K562 (cell line): ENCODE measurements around the gene DAB1. TPM values are rescaled to one million over a fixed set of nuclear protein-coding genes. Genes with fewer than 3 reads are reported as not detected.

Experiments used
- ATAC-seq: fragments of 200-7000 bp; cut with Tn5 transposase; 3 replicates; pipeline ENCODE4 v1.9.1; 2020; ENCODE audit warnings: moderate library complexity
- BruUV-seq: library from RNA; stranded (reverse); fragments of 400-500 nt; replicated peaks from 2 replicates; lab custom pipeline; 2021; lab: Mats Ljungman, UMichigan
- CTCF ChIA-PET: fragments of 300-600 bp; formaldehyde crosslinking; extraction: SDS; loops from one replicate; lab custom pipeline; 2021; ENCODE audit warnings: low intra/inter-chr PET ratio; lab: Yijun Ruan, JAX
- POLR2A ChIA-PET: fragments of 300-600, 350-650 bp; sonication (Branson Sonifier 250); formaldehyde crosslinking; extraction: SDS; loops from one replicate; lab custom pipeline; 2021; ENCODE audit warnings: antibody characterized with exemption, inconsistent platforms; lab: Yijun Ruan, JAX
- DNase-seq, 4 experiments: peaks; one replicate each; pipeline versions ENCODE4 v3.0.0 to v3.0.0-alpha.2; 2011 to 2018; ENCODE audit warnings: low spot score in 3 of 4, mixed read lengths in 3 of 4; ENCODE audit errors: extremely low read depth in 1 of 4
- FAIRE-seq: peaks from 2 replicates; lab custom pipeline; 2011; peaks lifted over from hg19 to GRCh38; lab: Jason Lieb, UNC
- H2AFZ ChIP-seq: 2 replicates; pipeline ENCODE4 v1.6.0; 2011; ENCODE audit warnings: low read depth, low read length, control low read depth, inconsistent platforms
- H3K27ac ChIP-seq: fragments of 200-600 bp; 3 replicates; pipeline ENCODE4 v1.8.0; 2011; ENCODE audit warnings: low read depth, mild to moderate bottlenecking, control low read depth, inconsistent platforms, low read length, moderate library complexity, mixed read lengths; ENCODE audit errors: extremely low read depth
- H3K27me3 ChIP-seq, 2 experiments: fragments of 300-600 bp in 1 of 2; 2 replicates in 1 of 2; 3 replicates in 1 of 2; pipeline versions ENCODE4 v1.6.0 to v1.8.0; 2011; ENCODE audit warnings: inconsistent platforms in 2 of 2, low read length in 2 of 2, mild to moderate bottlenecking in 1 of 2, mixed read lengths in 1 of 2, moderate library complexity in 1 of 2; ENCODE audit not compliant: control insufficient read depth in 2 of 2, insufficient read depth in 2 of 2
- H3K36me3 ChIP-seq: fragments of 300-600 bp; 3 replicates; pipeline ENCODE4 v1.8.0; 2011; ENCODE audit warnings: mild to moderate bottlenecking, low read length, inconsistent platforms; ENCODE audit not compliant: control insufficient read depth, insufficient read depth
- H3K4me1 ChIP-seq, 2 experiments: fragments of 200-600 bp in 1 of 2; replicated peaks in 1 of 2; 2 replicates in 1 of 2; 3 replicates in 1 of 2; pipeline versions ENCODE4 v1.5.1 to v1.8.0; 2011; ENCODE audit warnings: inconsistent platforms in 2 of 2, low read length in 2 of 2, mild to moderate bottlenecking in 1 of 2, mixed read lengths in 1 of 2, moderate library complexity in 1 of 2; ENCODE audit not compliant: control insufficient read depth in 2 of 2, insufficient read depth in 2 of 2
- H3K4me2 ChIP-seq: 2 replicates; pipeline ENCODE4 v1.6.1; 2011; ENCODE audit warnings: low read length, control low read depth, inconsistent platforms, mixed read lengths; ENCODE audit not compliant: insufficient read depth
- H3K4me3 ChIP-seq: fragments of 200-600 bp; sonication (generic), shearing (Covaris generic); 2 replicates; pipeline ENCODE4 v1.5.1; 2016; ENCODE audit warnings: control low read depth, inconsistent platforms
- H3K79me2 ChIP-seq: fragments of 200-600 bp; 3 replicates; pipeline ENCODE4 v1.8.0; 2011; ENCODE audit warnings: low read length, inconsistent platforms; ENCODE audit not compliant: control insufficient read depth, insufficient read depth
- H3K9ac ChIP-seq, 2 experiments: 2 replicates each; pipeline versions ENCODE4 v1.6.0 to v1.6.1; 2011; ENCODE audit warnings: low read depth in 2 of 2, low read length in 2 of 2, control low read depth in 1 of 2, inconsistent platforms in 1 of 2, mild to moderate bottlenecking in 1 of 2, mixed read lengths in 1 of 2; ENCODE audit not compliant: insufficient read depth in 1 of 2
- H3K9me1 ChIP-seq: one replicate; pipeline ENCODE4 v1.6.0; 2011; ENCODE audit warnings: inconsistent platforms, mild to moderate bottlenecking, low read length, moderate library complexity; ENCODE audit not compliant: control insufficient read depth, insufficient read depth
- H3K9me3 ChIP-seq: replicated peaks from 2 replicates; pipeline ENCODE4 v1.5.1; 2011; ENCODE audit warnings: low read depth, low read length, inconsistent platforms; ENCODE audit not compliant: control insufficient read depth, insufficient read depth
- H4K20me1 ChIP-seq: replicated peaks from 2 replicates; pipeline ENCODE4 v1.6.1; 2011; ENCODE audit warnings: low read length, inconsistent platforms, mixed read lengths; ENCODE audit not compliant: control insufficient read depth, insufficient read depth
- BRD9 ChIP-seq: fragments of 450-650 bp; IDR thresholded peaks from 2 replicates; pipeline ENCODE4 v1.6.1; 2018; ENCODE audit warnings: low read depth; ENCODE audit not compliant: partially characterized antibody
- EGR1 ChIP-seq: fragments of 450-650 bp; conservative IDR thresholded peaks from 2 replicates; pipeline ENCODE4 v1.6.1; 2017; ENCODE audit warnings: mild to moderate bottlenecking
- ETV1 ChIP-seq: fragments of 450-650 bp; conservative IDR thresholded peaks from 2 replicates; pipeline ENCODE4 v1.6.1; 2016; ENCODE audit warnings: missing genetic modification characterization, control low read depth, low read depth, missing compliant biosample characterization
- HMG20A ChIP-seq: fragments of 450-650 bp; formaldehyde crosslinking; conservative IDR thresholded peaks from 2 replicates; pipeline ENCODE4 v1.4.0; 2020; ENCODE audit warnings: mild to moderate bottlenecking, mixed read lengths
- NFXL1 ChIP-seq: fragments of 450-650 bp; formaldehyde crosslinking; IDR thresholded peaks from 2 replicates; pipeline ENCODE4 v1.4.0; 2021; ENCODE audit warnings: mild to moderate bottlenecking
- NRF1 ChIP-seq, 2 experiments: fragments of 450-650 bp; IDR thresholded peaks in 1 of 2; conservative IDR thresholded peaks in 1 of 2; 2 replicates each; pipeline ENCODE4 v1.6.1; 2014; ENCODE audit warnings: mild to moderate bottlenecking in 2 of 2
- PYGO2 ChIP-seq: fragments of 450-650 bp; IDR thresholded peaks from 2 replicates; pipeline ENCODE4 v1.6.1; 2016; ENCODE audit warnings: mild to moderate bottlenecking, missing genetic modification characterization, moderate library complexity, missing compliant biosample characterization
- SNRNP70 ChIP-seq: fragments of 200-400 bp; formaldehyde crosslinking; optimal IDR thresholded peaks from 2 replicates; pipeline ENCODE3; 2017; ENCODE audit warnings: low read depth, low read length
- SPI1 ChIP-seq: IDR thresholded peaks from 2 replicates; pipeline ENCODE4 v1.6.1; 2011; ENCODE audit warnings: low read depth, low read length, control low read depth, borderline replicate concordance
- SREBF2 ChIP-seq: sonication (generic); formaldehyde crosslinking; IDR thresholded peaks from 2 replicates; pipeline ENCODE4 v1.4.0; 2020; ENCODE audit warnings: mild to moderate bottlenecking, missing genetic modification reagents
- TAF15 ChIP-seq: fragments of 200-400 bp; formaldehyde crosslinking; IDR thresholded peaks from 2 replicates; pipeline ENCODE4 v1.6.1; 2017; ENCODE audit warnings: mild to moderate bottlenecking, low read depth, low read length, moderate library complexity
- ZNF316 ChIP-seq: fragments of 450-650 bp; IDR thresholded peaks from 2 replicates; pipeline ENCODE4 v1.6.1; 2016
- in situ Hi-C: fragments of 300-500 bp; cut with MboI; formaldehyde crosslinking; loops from 4 replicates; pipeline ENCODE4 v1.15.0; 2018; ENCODE audit warnings: inconsistent platforms, mixed read lengths
- intact Hi-C: fragments of 100-400 bp; cut with micrococcal nuclease; formaldehyde crosslinking; loops from 2 replicates; pipeline ENCODE4 v1.14.2; 2022
- polyA plus RNA-seq, 8 experiments: library from polyadenylated mRNA; depleted of rRNA in 4 of 8; stranded (reverse) in 5 of 8; unstranded in 3 of 8; fragments of >200 nt; fragmentation: Nextera tagmentation in 2 of 8; fragmentation: Illumina TruSeq in 1 of 8; extraction: Ambion mirVana in 2 of 8; extraction: Trizol in 1 of 8; gene quantifications; 2 replicates each; pipeline versions ENCODE4 v1.2.1 to v1.2.3, GENCODE V29; 2011 to 2014; ENCODE audit warnings: inconsistent platforms in 1 of 8, missing spikeins in 1 of 8
- total RNA-seq, 7 experiments: library from RNA; depleted of rRNA in 6 of 7; stranded (reverse); fragments of >200 nt in 6 of 7; fragmentation: Illumina TruSeq in 2 of 7; extraction: Trizol in 2 of 7; gene quantifications; 2 replicates each; pipeline versions ENCODE4 v1.2.1 to v1.2.3, GENCODE V29; 2011 to 2021; ENCODE audit warnings: low replicate concordance in 1 of 7
- TF ChIP-seq, protein P1 (sequence below), 2 experiments: fragments of 450-650 bp; formaldehyde crosslinking in 1 of 2; IDR thresholded peaks; 2 replicates each; pipeline versions ENCODE4 v1.4.0 to v1.6.1; 2014 to 2020; ENCODE audit warnings: mild to moderate bottlenecking in 2 of 2, borderline replicate concordance in 1 of 2, low read depth in 1 of 2

Gene DAB1
- total and polyA plus RNA-seq, 9 of the 15 experiments (the other 6 are each of a cell fraction or from before 2014, with no cell fraction given): not detected

DNA sequence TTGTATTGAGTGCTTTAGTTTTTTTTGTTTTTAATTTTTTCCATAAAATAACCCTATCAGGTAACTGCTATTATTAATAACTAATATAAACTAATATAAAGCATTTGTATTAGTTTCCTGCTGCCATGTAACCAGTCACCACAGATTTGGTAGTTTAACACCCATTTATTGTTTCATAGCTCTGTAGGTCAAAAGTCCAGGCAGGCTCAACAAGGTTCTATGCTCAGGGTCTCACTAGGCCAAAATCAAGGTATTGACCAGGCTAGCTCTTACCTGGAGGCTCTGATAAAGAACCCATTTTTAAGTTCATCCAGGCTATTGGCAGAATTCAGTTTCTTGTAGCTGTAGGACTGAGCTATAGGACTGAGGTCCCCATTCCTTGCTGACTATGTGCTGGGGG, 189.4 kb downstream of the DAB1 start:
- Histone ChIP-seq H2AFZ (no peak overlapping the region), H3K4me1 (peaks cover 0 to 18% of the 10 kb centered on the region in 2 experiments; a peak in 3 of 5 replicates), H3K4me2 (no peak overlapping the region), H3K36me3 (no peaks in the 10 kb centered on the region), H3K9me1 (no peaks in the 10 kb centered on the region), H4K20me1 (no peaks in the 10 kb centered on the region), H3K9me3 (no peaks in the 10 kb centered on the region), H3K27ac (no peak overlapping the region), H3K79me2 (no peaks in the 10 kb centered on the region), H3K4me3 (no peak overlapping the region), H3K27me3 (no peaks in the 10 kb centered on the region), H3K9ac (no peak overlapping the region)
- intact Hi-C loops (no loop called here), in situ Hi-C loops (no loop called here)
- POLR2A ChIA-PET: no interaction called here
- FAIRE-seq: no peak
- CTCF ChIA-PET: no interaction called here
- DNase-seq: no peak
- BruUV-seq: no TSS peak
- no peak for ATAC-seq
- no peak for TF ChIP-seq SREBF2 (CRISPR knock-in tag)
- no peak for TF ChIP-seq BRD9
- no peak for TF ChIP-seq SNRNP70
- no peak for TF ChIP-seq EGR1
- no peak for TF ChIP-seq SPI1
- TF ChIP-seq NFXL1: no peak
- TF ChIP-seq NRF1 (conservative IDR thresholded peaks at IDR 0.05 in 1 of 2, IDR thresholded peaks at IDR 0.05 in 1 of 2): no peak
- no peak for TF ChIP-seq TAF15
- TF ChIP-seq ZNF316: no peak
- TF ChIP-seq ETV1: no peak
- TF ChIP-seq PYGO2: no peak
- TF ChIP-seq, protein P1, sequence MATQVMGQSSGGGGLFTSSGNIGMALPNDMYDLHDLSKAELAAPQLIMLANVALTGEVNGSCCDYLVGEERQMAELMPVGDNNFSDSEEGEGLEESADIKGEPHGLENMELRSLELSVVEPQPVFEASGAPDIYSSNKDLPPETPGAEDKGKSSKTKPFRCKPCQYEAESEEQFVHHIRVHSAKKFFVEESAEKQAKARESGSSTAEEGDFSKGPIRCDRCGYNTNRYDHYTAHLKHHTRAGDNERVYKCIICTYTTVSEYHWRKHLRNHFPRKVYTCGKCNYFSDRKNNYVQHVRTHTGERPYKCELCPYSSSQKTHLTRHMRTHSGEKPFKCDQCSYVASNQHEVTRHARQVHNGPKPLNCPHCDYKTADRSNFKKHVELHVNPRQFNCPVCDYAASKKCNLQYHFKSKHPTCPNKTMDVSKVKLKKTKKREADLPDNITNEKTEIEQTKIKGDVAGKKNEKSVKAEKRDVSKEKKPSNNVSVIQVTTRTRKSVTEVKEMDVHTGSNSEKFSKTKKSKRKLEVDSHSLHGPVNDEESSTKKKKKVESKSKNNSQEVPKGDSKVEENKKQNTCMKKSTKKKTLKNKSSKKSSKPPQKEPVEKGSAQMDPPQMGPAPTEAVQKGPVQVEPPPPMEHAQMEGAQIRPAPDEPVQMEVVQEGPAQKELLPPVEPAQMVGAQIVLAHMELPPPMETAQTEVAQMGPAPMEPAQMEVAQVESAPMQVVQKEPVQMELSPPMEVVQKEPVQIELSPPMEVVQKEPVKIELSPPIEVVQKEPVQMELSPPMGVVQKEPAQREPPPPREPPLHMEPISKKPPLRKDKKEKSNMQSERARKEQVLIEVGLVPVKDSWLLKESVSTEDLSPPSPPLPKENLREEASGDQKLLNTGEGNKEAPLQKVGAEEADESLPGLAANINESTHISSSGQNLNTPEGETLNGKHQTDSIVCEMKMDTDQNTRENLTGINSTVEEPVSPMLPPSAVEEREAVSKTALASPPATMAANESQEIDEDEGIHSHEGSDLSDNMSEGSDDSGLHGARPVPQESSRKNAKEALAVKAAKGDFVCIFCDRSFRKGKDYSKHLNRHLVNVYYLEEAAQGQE (IDR thresholded peaks at IDR 0.05; ENCODE audit: borderline replicate concordance): no peak
- TF ChIP-seq, protein P1 (CRISPR knock-in tag; IDR thresholded peaks at IDR 0.05; ENCODE audit: low read depth): no peak
- no peak for TF ChIP-seq HMG20A (CRISPR knock-in tag)
